GM12878 (cell line): ENCODE data around the gene PPP1R17. TPM values are rescaled to one million over a fixed set of nuclear protein-coding genes. Genes with fewer than 3 reads are reported as not detected.

ENCODE experiments used
- ATAC-seq: fragments of 200-7000 bp; cut with Tn5 transposase; 3 replicates; pipeline ENCODE4 v1.9.1; 2020; ENCODE audit warnings: mild to moderate bottlenecking, moderate library complexity
- BruUV-seq: library from RNA; stranded (reverse); fragments of 400-500 nt; replicated peaks from 2 replicates; lab custom pipeline; 2021; lab: Mats Ljungman, UMichigan
- CTCF ChIA-PET: fragments of 300-600 bp; sonication (Branson Sonifier 250); formaldehyde crosslinking; extraction: SDS; loops from one replicate; lab custom pipeline; 2021; ENCODE audit warnings: inconsistent platforms; lab: Yijun Ruan, JAX
- POLR2A ChIA-PET: fragments of 350-600 bp; formaldehyde crosslinking; extraction: SDS; loops from one replicate; lab custom pipeline; 2021; ENCODE audit warnings: inconsistent platforms; lab: Charles Lee
- RAD21 ChIA-PET: fragments of 300-600 bp; sonication (Branson Sonifier 250); formaldehyde crosslinking; loops from one replicate; lab custom pipeline; 2023; ENCODE audit warnings: antibody characterized with exemption; ENCODE audit not compliant: unreplicated experiment; lab: Charles Lee
- SMC1A ChIA-PET: fragments of 300-600 bp; sonication (Branson Sonifier 250); formaldehyde crosslinking; loops from one replicate; lab custom pipeline; 2023; ENCODE audit not compliant: unreplicated experiment, uncharacterized antibody; lab: Charles Lee
- DNase-seq: peaks from one replicate; pipeline ENCODE4 v3.0.0-alpha.2; 2011; ENCODE audit warnings: low read depth, low spot score
- FAIRE-seq: peaks from 3 replicates; lab custom pipeline; 2011; peaks lifted over from hg19 to GRCh38; lab: Jason Lieb, UNC
- H2AFZ ChIP-seq: 2 replicates; pipeline ENCODE4 v1.6.0; 2011; ENCODE audit warnings: low read depth, low read length, control low read depth; ENCODE audit not compliant: control insufficient read depth
- H3K27ac ChIP-seq: 2 replicates; pipeline ENCODE4 v1.5.1; 2011; ENCODE audit warnings: control low read depth; ENCODE audit not compliant: control insufficient read depth, insufficient read depth
- H3K27me3 ChIP-seq, 2 experiments: replicated peaks in 1 of 2; 2 replicates each; pipeline versions ENCODE4 v1.6.0 to v1.6.1; 2011; ENCODE audit warnings: low read length in 1 of 2; ENCODE audit not compliant: control insufficient read depth in 2 of 2, insufficient read depth in 2 of 2
- H3K36me3 ChIP-seq, 2 experiments: 2 replicates each; pipeline ENCODE4 v1.5.1; 2011; ENCODE audit warnings: low read length in 1 of 2; ENCODE audit not compliant: control insufficient read depth in 2 of 2, insufficient read depth in 2 of 2
- H3K4me1 ChIP-seq: 2 replicates; pipeline ENCODE4 v1.6.1; 2011; ENCODE audit warnings: mild to moderate bottlenecking, low read length, moderate library complexity, mixed read lengths; ENCODE audit not compliant: control insufficient read depth, insufficient read depth
- H3K4me2 ChIP-seq: 2 replicates; pipeline ENCODE4 v1.6.0; 2011; ENCODE audit warnings: control low read depth; ENCODE audit not compliant: control insufficient read depth, insufficient read depth
- H3K4me3 ChIP-seq: fragments of 200-600 bp; sonication (generic); 2 replicates; pipeline ENCODE4 v1.5.1; 2016
- H3K79me2 ChIP-seq: 2 replicates; pipeline ENCODE4 v1.6.0; 2011; ENCODE audit warnings: low read length; ENCODE audit not compliant: control insufficient read depth, insufficient read depth
- H3K9ac ChIP-seq: 2 replicates; pipeline ENCODE4 v1.8.0; 2011; ENCODE audit warnings: low read length, control low read depth, mixed read lengths; ENCODE audit not compliant: control insufficient read depth, insufficient read depth
- H3K9me3 ChIP-seq: replicated peaks from 3 replicates; pipeline ENCODE4 v1.5.1; 2011; ENCODE audit warnings: mild to moderate bottlenecking, low read length; ENCODE audit not compliant: control insufficient read depth, insufficient read depth
- H4K20me1 ChIP-seq: 2 replicates; pipeline ENCODE4 v1.6.0; 2011; ENCODE audit not compliant: control insufficient read depth, insufficient read depth
- BHLHE40 ChIP-seq, 2 experiments: fragments of 450-650 bp in 1 of 2; IDR thresholded peaks; 2 replicates each; pipeline ENCODE4 v1.6.1; 2011 to 2017; ENCODE audit warnings: low read depth in 2 of 2, borderline replicate concordance in 1 of 2, improper control_type of control experiment in 1 of 2, low read length in 1 of 2, mild to moderate bottlenecking in 1 of 2
- EGR1 ChIP-seq, 2 experiments: IDR thresholded peaks; 1 replicate in 1 of 2; 2 replicates in 1 of 2; pipeline ENCODE4 v1.6.1; 2011 to 2012; ENCODE audit warnings: low read depth in 2 of 2, low read length in 2 of 2, borderline replicate concordance in 1 of 2, mild to moderate bottlenecking in 1 of 2, moderate library complexity in 1 of 2
- KDM1A ChIP-seq: fragments of 200-600 bp; sonication (generic); IDR thresholded peaks from 2 replicates; pipeline ENCODE4 v1.6.1; 2016; ENCODE audit warnings: borderline replicate concordance
- MYB ChIP-seq: fragments of 150-350 bp; IDR thresholded peaks from 2 replicates; pipeline ENCODE4 v1.6.1; 2014; ENCODE audit warnings: mild to moderate bottlenecking, low read depth, low read length, borderline replicate concordance
- MYC ChIP-seq: IDR thresholded peaks from 2 replicates; pipeline ENCODE4 v1.6.1; 2011; ENCODE audit warnings: mild to moderate bottlenecking, low read length, moderate library complexity, inconsistent platforms; ENCODE audit not compliant: insufficient read depth, insufficient replicate concordance, insufficient read length, severe bottlenecking
- PRDM15 ChIP-seq: fragments of 450-650 bp; formaldehyde crosslinking; IDR thresholded peaks from 2 replicates; pipeline ENCODE4 v1.4.0; 2020; ENCODE audit warnings: mild to moderate bottlenecking, moderate library complexity
- RAD51 ChIP-seq: fragments of 450-650 bp; IDR thresholded peaks from 2 replicates; pipeline ENCODE4 v1.6.1; 2016; ENCODE audit warnings: moderate library complexity, mild to moderate bottlenecking, inconsistent platforms
- SP1 ChIP-seq: IDR thresholded peaks from one replicate; pipeline ENCODE4 v1.6.1; 2011; ENCODE audit warnings: low read depth, low read length
- TCF12 ChIP-seq: IDR thresholded peaks from 2 replicates; pipeline ENCODE4 v1.6.1; 2011; ENCODE audit warnings: low read depth, mild to moderate bottlenecking, low read length
- TCF3 ChIP-seq: IDR thresholded peaks from 2 replicates; pipeline ENCODE4 v1.6.1; 2012; ENCODE audit warnings: low read depth, mild to moderate bottlenecking, low read length, borderline replicate concordance; ENCODE audit not compliant: insufficient read depth
- ZBED1 ChIP-seq: IDR thresholded peaks from 2 replicates; pipeline ENCODE4 v1.6.1; 2016; ENCODE audit warnings: borderline replicate concordance
- ZNF207 ChIP-seq: fragments of 450-650 bp; IDR thresholded peaks from 2 replicates; pipeline ENCODE4 v1.6.1; 2014; ENCODE audit warnings: antibody characterized with exemption, mild to moderate bottlenecking, borderline replicate concordance
- ZZZ3 ChIP-seq: IDR thresholded peaks from 2 replicates; pipeline ENCODE4 v1.6.1; 2011; ENCODE audit warnings: low read depth; ENCODE audit not compliant: control insufficient read depth, insufficient read length
- WGBS: methylation state at CpG from one replicate; pipeline ENCODE4 v1.1.6; 2016; ENCODE audit warnings: low lambda C conversion rate; ENCODE audit not compliant: insufficient replicate concordance, insufficient coverage; ENCODE audit errors: missing lambda C conversion rate; 5-methylcytosine and 5-hydroxymethylcytosine counted together
- in situ Hi-C: fragments of 300-500 bp; cut with MboI; formaldehyde crosslinking; loops from 9 replicates; pipeline ENCODE4 v1.14.3; 2018; ENCODE audit warnings: mixed read lengths
- intact Hi-C: fragments of 100-400 bp; cut with micrococcal nuclease; formaldehyde crosslinking; loops from one replicate; pipeline ENCODE4 v1.14.2; 2022; ENCODE audit not compliant: unreplicated experiment
- polyA plus RNA-seq, 11 experiments: library from polyadenylated mRNA; depleted of rRNA in 4 of 11; unstranded in 6 of 11; stranded (reverse) in 5 of 11; fragments of >200 nt; fragmentation: Nextera tagmentation in 4 of 11; fragmentation: Illumina TruSeq in 1 of 11; extraction: Ambion mirVana in 4 of 11; extraction: Trizol in 1 of 11; gene quantifications; 1 replicate in 1 of 11; 2 replicates in 10 of 11; pipeline versions ENCODE4 v1.2.1 to v1.2.3, GENCODE V29; 2011 to 2016; ENCODE audit warnings: inconsistent platforms in 2 of 11, missing spikeins in 2 of 11, low read depth in 1 of 11
- total RNA-seq, 4 experiments: library from RNA; depleted of rRNA in 3 of 4; stranded (reverse); fragments of >200 nt in 3 of 4; fragmentation: Illumina TruSeq in 1 of 4; extraction: Trizol in 1 of 4; gene quantifications; 2 replicates each; pipeline versions ENCODE4 v1.2.1 to v1.2.3, GENCODE V29; 2013 to 2021
- TF ChIP-seq, protein P1 (sequence below), 3 experiments: IDR thresholded peaks in 2 of 3; conservative IDR thresholded peaks in 1 of 3; 2 replicates each; pipeline ENCODE4 v1.5.1; 2011; ENCODE audit warnings: low read depth in 3 of 3, low read length in 3 of 3, mild to moderate bottlenecking in 3 of 3, control low read depth in 2 of 3, moderate library complexity in 2 of 3, inconsistent platforms in 1 of 3, mixed read lengths in 1 of 3; ENCODE audit not compliant: control insufficient read depth in 2 of 3, insufficient read depth in 1 of 3; ENCODE audit errors: extremely low read depth in 1 of 3
- TF ChIP-seq, protein P2 (sequence below): fragments of 450-650 bp; IDR thresholded peaks from 2 replicates; pipeline ENCODE4 v1.6.1; 2017; ENCODE audit warnings: mild to moderate bottlenecking
- TF ChIP-seq, protein P3 (sequence below): IDR thresholded peaks from 2 replicates; pipeline ENCODE4 v1.6.1; 2011; ENCODE audit warnings: low read depth, low read length, improper control_type of control experiment, borderline replicate concordance

Gene PPP1R17
- total and polyA plus RNA-seq, 10 of the 15 experiments (the other 5 are each of a cell fraction or from before 2014, with no cell fraction given): 0.05 to 0.28 (median 0.19) TPM; not detected in 7

DNA sequence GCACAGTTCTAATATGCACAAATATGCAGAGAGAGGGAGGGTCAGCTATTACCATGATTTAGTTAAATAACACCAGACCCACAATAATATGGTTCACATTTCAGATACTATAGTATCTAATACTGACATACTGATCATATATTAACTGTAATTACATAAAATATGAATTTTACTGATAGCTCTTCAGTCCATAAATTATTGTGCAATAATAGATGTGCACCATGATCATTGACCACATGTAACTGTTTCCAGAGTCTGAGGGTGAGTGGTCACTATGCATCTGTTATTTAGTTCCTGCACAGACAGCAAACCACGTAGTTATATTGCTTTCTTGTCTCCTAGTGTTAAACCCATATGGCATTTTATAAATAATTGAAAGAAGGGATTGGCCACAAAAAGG lies 29.3 kb downstream of the PPP1R17 start:
- ChIA-PET CTCF (no interaction called here), RAD21 (no interaction called here), POLR2A (no interaction called here), SMC1A (interaction anchor here (1.2 to 1.6 kb wide), 2 partner anchors 20 to 30 kb away, joined by 3 read pairs; no protein-coding TSS in a partner anchor)
- no TSS peak for BruUV-seq
- DNase-seq (no peak), ATAC-seq (no peak), FAIRE-seq (no peak)
- intact Hi-C loops (loop anchor here (5.0 kb wide), 1 partner anchor 69 kb away; no protein-coding TSS in a partner anchor), in situ Hi-C loops (no loop called here)
- H3K27me3 ChIP-seq: no peaks in the 10 kb centered on the region; a peak in 1 of 4 replicates
- H3K4me2 ChIP-seq: no peak overlapping the region
- H3K27ac ChIP-seq: no peak overlapping the region
- no peak overlapping the region for H2AFZ ChIP-seq
- H3K4me1 ChIP-seq: no peaks in the 10 kb centered on the region
- no peak overlapping the region for H3K4me3 ChIP-seq
- no peaks in the 10 kb centered on the region for H3K79me2 ChIP-seq
- H3K9ac ChIP-seq: no peak overlapping the region
- H3K9me3 ChIP-seq: no peaks in the 10 kb centered on the region
- H3K36me3 ChIP-seq: no peaks in the 10 kb centered on the region
- WGBS: 0% methylated on average over 1 of the region's 1 CpG
- no peaks in the 10 kb centered on the region for H4K20me1 ChIP-seq
- no peak for TF ChIP-seq MYC
- TF ChIP-seq, protein P1, sequence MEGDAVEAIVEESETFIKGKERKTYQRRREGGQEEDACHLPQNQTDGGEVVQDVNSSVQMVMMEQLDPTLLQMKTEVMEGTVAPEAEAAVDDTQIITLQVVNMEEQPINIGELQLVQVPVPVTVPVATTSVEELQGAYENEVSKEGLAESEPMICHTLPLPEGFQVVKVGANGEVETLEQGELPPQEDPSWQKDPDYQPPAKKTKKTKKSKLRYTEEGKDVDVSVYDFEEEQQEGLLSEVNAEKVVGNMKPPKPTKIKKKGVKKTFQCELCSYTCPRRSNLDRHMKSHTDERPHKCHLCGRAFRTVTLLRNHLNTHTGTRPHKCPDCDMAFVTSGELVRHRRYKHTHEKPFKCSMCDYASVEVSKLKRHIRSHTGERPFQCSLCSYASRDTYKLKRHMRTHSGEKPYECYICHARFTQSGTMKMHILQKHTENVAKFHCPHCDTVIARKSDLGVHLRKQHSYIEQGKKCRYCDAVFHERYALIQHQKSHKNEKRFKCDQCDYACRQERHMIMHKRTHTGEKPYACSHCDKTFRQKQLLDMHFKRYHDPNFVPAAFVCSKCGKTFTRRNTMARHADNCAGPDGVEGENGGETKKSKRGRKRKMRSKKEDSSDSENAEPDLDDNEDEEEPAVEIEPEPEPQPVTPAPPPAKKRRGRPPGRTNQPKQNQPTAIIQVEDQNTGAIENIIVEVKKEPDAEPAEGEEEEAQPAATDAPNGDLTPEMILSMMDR (IDR thresholded peaks at IDR 0.05 in 2 of 3, conservative IDR thresholded peaks at IDR 0.05 in 1 of 3; ENCODE audit: control insufficient read depth in 2 of 3, extremely low read depth in 1 of 3, insufficient read depth in 1 of 3, low read depth in 3 of 3, low read length in 3 of 3): no peak
- TF ChIP-seq TCF3: no peak
- TF ChIP-seq ZZZ3: no peak
- no peak for TF ChIP-seq SP1
- TF ChIP-seq, protein P2, sequence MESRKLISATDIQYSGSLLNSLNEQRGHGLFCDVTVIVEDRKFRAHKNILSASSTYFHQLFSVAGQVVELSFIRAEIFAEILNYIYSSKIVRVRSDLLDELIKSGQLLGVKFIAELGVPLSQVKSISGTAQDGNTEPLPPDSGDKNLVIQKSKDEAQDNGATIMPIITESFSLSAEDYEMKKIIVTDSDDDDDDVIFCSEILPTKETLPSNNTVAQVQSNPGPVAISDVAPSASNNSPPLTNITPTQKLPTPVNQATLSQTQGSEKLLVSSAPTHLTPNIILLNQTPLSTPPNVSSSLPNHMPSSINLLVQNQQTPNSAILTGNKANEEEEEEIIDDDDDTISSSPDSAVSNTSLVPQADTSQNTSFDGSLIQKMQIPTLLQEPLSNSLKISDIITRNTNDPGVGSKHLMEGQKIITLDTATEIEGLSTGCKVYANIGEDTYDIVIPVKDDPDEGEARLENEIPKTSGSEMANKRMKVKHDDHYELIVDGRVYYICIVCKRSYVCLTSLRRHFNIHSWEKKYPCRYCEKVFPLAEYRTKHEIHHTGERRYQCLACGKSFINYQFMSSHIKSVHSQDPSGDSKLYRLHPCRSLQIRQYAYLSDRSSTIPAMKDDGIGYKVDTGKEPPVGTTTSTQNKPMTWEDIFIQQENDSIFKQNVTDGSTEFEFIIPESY: no peak
- TF ChIP-seq PRDM15 (CRISPR knock-in tag): no peak
- no peak for TF ChIP-seq MYB
- TF ChIP-seq EGR1 (IDR thresholded peaks at IDR 0.05; ENCODE audit: borderline replicate concordance in 1 of 2, low read depth in 2 of 2, low read length in 2 of 2): no peak
- TF ChIP-seq, protein P3, sequence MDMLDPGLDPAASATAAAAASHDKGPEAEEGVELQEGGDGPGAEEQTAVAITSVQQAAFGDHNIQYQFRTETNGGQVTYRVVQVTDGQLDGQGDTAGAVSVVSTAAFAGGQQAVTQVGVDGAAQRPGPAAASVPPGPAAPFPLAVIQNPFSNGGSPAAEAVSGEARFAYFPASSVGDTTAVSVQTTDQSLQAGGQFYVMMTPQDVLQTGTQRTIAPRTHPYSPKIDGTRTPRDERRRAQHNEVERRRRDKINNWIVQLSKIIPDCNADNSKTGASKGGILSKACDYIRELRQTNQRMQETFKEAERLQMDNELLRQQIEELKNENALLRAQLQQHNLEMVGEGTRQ: no peak
- TF ChIP-seq TCF12: no peak
- no peak for TF ChIP-seq ZNF207
- TF ChIP-seq BHLHE40 (IDR thresholded peaks at IDR 0.05; ENCODE audit: borderline replicate concordance in 1 of 2, low read depth in 2 of 2, low read length in 1 of 2): no peak
- TF ChIP-seq KDM1A: no peak
- TF ChIP-seq RAD51: no peak
- TF ChIP-seq ZBED1: no peak
